ENCODE measurements around the gene NOTCH2NLA. TPM values are rescaled to one million over a fixed set of nuclear protein-coding genes. Genes with fewer than 3 reads are reported as not detected.
A peak's percentile ranks its signal among the peaks of the same experiment; 100 is the strongest.
"Not testable (repeated sequence)": the region's sequence is repeated elsewhere in the genome, so short reads cannot be mapped to it uniquely, and the experiment has no call there.

The NOTCH2NLA gene
- polyA plus RNA-seq (2013, experiment 1 of 2), result 2.8 TPM
- polyA plus RNA-seq (2013, experiment 2 of 2), result 2.9 TPM

DNA sequence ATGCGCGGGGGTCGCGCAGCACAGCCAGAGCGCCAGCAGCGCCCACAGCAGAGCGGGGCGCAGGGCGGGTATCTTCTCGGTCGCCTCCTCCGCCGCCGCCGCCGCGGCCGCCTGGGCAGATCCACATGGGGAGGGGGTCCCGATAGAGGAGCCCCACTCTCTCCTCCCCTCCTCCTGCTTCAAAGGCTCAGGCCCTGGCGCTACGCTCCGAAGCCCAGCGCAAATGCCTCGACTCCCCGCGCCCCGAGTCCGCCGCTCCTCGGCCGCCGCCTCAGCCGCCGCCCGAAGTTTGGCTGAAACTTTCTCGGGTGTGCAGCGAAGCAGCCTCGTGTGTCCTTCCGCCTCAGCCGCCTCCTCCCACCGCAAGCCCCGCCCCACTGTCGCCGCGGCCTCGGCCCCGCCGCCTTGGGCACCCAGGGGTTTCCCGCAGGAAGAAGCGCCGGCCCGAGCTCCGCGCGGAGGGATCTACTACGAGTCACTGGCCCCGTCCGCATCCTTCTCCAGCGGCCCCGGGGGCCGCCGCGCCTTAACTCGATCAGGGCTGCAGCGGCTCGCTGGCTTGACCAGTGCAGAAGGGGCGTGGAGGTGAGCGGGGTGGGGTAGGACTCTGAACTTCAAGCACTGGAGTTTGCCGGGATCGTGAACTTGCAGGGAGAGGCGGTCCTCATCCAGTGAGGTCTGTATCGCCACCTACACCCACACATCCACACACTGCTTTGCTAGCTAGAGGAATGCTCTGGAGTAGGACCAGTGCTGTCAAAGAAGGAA is at the start of gene NOTCH2NLA:
TSS of gene NOTCH2NLA (minus strand) at position 312 of the 768 bp plus-strand sequence. CDS start 39,684 bp downstream, outside the sequence.
- H3K4me3 ChIP-seq (ENCODE audit: low read length); H3K23ac ChIP-seq (ENCODE audit: low read length); H3K36me3 ChIP-seq (ENCODE audit: control insufficient read depth, insufficient read depth, low read length); H2BK5ac ChIP-seq (ENCODE audit: low read length); H2BK15ac ChIP-seq (replicated peaks; ENCODE audit: low read depth); H3K79me1 ChIP-seq (ENCODE audit: low read length); H2AK5ac ChIP-seq (ENCODE audit: low read length); H4K8ac ChIP-seq (ENCODE audit: low read depth, low read length); H3K27ac ChIP-seq (ENCODE audit: low read depth, low read length); H3K4me2 ChIP-seq (ENCODE audit: low read length); H3K18ac ChIP-seq (ENCODE audit: low read length); H3K79me2 ChIP-seq (ENCODE audit: control insufficient read depth, insufficient read depth, low read length); H3K27me3 ChIP-seq (ENCODE audit: insufficient read depth, low read length, poor library complexity); H3K4ac ChIP-seq (ENCODE audit: low read depth, low read length); H3K4me1 ChIP-seq (ENCODE audit: control insufficient read depth, low read depth, low read length); H4K5ac ChIP-seq (ENCODE audit: low read length); H2BK120ac ChIP-seq (ENCODE audit: low read depth, low read length): not testable (repeated sequence)
- peak within 1 kb of the TSS; percentile 74 for H3K56ac ChIP-seq (ENCODE audit: low read length)
- WGBS (ENCODE audit: extremely low coverage, insufficient coverage, low lambda C conversion rate), result no CpG with 5 or more reads among the region's 72 CpGs
- H3K9ac ChIP-seq (ENCODE audit: low read length), result peak within 1 kb of the TSS; percentile 27
- peak; percentile 8 for DNase-seq

DNA sequence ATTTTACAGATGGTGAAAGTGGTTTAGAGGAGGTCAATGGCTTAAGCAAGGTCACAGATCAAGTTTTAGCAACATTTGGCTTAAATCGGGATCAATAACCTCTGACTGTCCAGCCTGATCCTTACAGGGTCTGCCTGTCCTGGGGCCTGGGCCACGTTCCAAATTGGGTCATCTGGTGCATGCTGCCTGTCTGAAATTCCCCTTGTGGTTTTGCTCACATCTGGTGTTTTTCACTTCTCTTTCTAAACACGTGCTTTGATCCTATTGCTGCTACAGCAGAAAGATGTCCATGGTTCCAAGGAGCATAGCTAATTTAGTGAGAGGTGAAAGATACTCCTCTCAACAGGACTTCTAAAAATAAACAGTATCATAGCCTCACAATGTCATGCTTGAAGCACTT is 49.5 kb upstream of the NOTCH2NLA start:
- not testable (repeated sequence) for H4K5ac ChIP-seq (ENCODE audit: low read length); DNase-seq; H3K79me1 ChIP-seq (ENCODE audit: low read length); H3K27me3 ChIP-seq (ENCODE audit: insufficient read depth, low read length, poor library complexity); H2BK15ac ChIP-seq (replicated peaks; ENCODE audit: low read depth); H3K56ac ChIP-seq (ENCODE audit: low read length); H4K8ac ChIP-seq (ENCODE audit: low read depth, low read length); H3K4me1 ChIP-seq (ENCODE audit: control insufficient read depth, low read depth, low read length); H3K9ac ChIP-seq (ENCODE audit: low read length); H3K79me2 ChIP-seq (ENCODE audit: control insufficient read depth, insufficient read depth, low read length); H3K27ac ChIP-seq (ENCODE audit: low read depth, low read length); H3K4ac ChIP-seq (ENCODE audit: low read depth, low read length); H2BK120ac ChIP-seq (ENCODE audit: low read depth, low read length); H2BK5ac ChIP-seq (ENCODE audit: low read length); H3K4me2 ChIP-seq (ENCODE audit: low read length); H2AK5ac ChIP-seq (ENCODE audit: low read length); H3K23ac ChIP-seq (ENCODE audit: low read length); H3K36me3 ChIP-seq (ENCODE audit: control insufficient read depth, insufficient read depth, low read length); H3K18ac ChIP-seq (ENCODE audit: low read length); H3K4me3 ChIP-seq (ENCODE audit: low read length)
- WGBS (ENCODE audit: extremely low coverage, insufficient coverage, low lambda C conversion rate), result no CpG with 5 or more reads among the region's 3 CpGs

DNA sequence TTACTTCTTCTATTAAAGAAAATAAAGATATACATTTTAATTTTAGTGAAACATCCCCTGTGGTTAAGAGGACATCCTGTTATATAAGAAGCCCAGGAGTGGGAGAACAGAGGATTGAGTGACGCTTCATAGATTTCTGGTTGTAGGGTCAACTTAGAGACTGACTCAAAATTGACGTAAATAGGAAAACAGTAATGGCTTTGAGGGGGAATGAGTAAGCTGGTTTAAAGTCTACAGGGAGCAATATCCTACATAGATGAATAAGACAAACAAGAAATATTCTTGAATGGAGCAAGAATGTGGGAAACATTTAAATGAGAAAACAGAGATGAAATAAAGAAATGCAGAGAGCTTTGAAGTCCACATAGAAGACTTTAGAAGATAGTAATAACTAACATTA is 48.3 kb upstream of the NOTCH2NLA start:
- not testable (repeated sequence) for H3K56ac ChIP-seq (ENCODE audit: low read length); H4K8ac ChIP-seq (ENCODE audit: low read depth, low read length); H3K4ac ChIP-seq (ENCODE audit: low read depth, low read length); H3K4me2 ChIP-seq (ENCODE audit: low read length); H3K79me1 ChIP-seq (ENCODE audit: low read length); H3K18ac ChIP-seq (ENCODE audit: low read length); DNase-seq; H3K4me1 ChIP-seq (ENCODE audit: control insufficient read depth, low read depth, low read length); H3K79me2 ChIP-seq (ENCODE audit: control insufficient read depth, insufficient read depth, low read length); H4K5ac ChIP-seq (ENCODE audit: low read length); H3K9ac ChIP-seq (ENCODE audit: low read length); H3K27ac ChIP-seq (ENCODE audit: low read depth, low read length); H2BK120ac ChIP-seq (ENCODE audit: low read depth, low read length); H2AK5ac ChIP-seq (ENCODE audit: low read length); H3K4me3 ChIP-seq (ENCODE audit: low read length); H3K27me3 ChIP-seq (ENCODE audit: insufficient read depth, low read length, poor library complexity); H3K23ac ChIP-seq (ENCODE audit: low read length); H2BK5ac ChIP-seq (ENCODE audit: low read length); H2BK15ac ChIP-seq (replicated peaks; ENCODE audit: low read depth); H3K36me3 ChIP-seq (ENCODE audit: control insufficient read depth, insufficient read depth, low read length)
- no CpG with 5 or more reads among the region's 2 CpGs for WGBS (ENCODE audit: extremely low coverage, insufficient coverage, low lambda C conversion rate)

DNA sequence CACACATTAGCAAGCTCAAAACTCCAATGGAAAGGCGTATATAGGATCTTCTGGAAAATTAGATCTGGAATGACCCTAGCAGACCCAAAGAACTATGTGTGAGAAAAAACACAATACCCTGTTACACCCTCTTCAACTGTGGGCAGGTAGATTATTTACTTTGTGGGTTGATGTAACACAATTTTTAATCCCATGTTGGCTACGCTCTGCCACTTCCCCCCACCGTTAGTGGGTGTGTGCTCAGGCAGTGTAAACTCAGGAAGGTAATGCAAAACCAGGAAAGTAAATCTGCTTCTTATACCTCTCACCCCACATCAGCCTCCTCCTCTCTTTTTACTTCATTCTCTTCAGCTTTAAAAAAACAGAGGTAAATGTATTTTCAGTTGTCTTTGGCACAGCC is 45.3 kb upstream of the NOTCH2NLA start:
- WGBS (ENCODE audit: extremely low coverage, insufficient coverage, low lambda C conversion rate), result no CpG with 5 or more reads among the region's 3 CpGs
- not testable (repeated sequence) for H3K4ac ChIP-seq (ENCODE audit: low read depth, low read length); H3K23ac ChIP-seq (ENCODE audit: low read length); H2BK120ac ChIP-seq (ENCODE audit: low read depth, low read length); H3K27me3 ChIP-seq (ENCODE audit: insufficient read depth, low read length, poor library complexity); H3K9ac ChIP-seq (ENCODE audit: low read length); H3K56ac ChIP-seq (ENCODE audit: low read length); H3K4me1 ChIP-seq (ENCODE audit: control insufficient read depth, low read depth, low read length); H3K79me2 ChIP-seq (ENCODE audit: control insufficient read depth, insufficient read depth, low read length); DNase-seq; H3K36me3 ChIP-seq (ENCODE audit: control insufficient read depth, insufficient read depth, low read length); H3K4me3 ChIP-seq (ENCODE audit: low read length); H3K18ac ChIP-seq (ENCODE audit: low read length); H4K5ac ChIP-seq (ENCODE audit: low read length); H2BK15ac ChIP-seq (replicated peaks; ENCODE audit: low read depth); H4K8ac ChIP-seq (ENCODE audit: low read depth, low read length); H3K79me1 ChIP-seq (ENCODE audit: low read length); H2BK5ac ChIP-seq (ENCODE audit: low read length); H2AK5ac ChIP-seq (ENCODE audit: low read length); H3K27ac ChIP-seq (ENCODE audit: low read depth, low read length); H3K4me2 ChIP-seq (ENCODE audit: low read length)

DNA sequence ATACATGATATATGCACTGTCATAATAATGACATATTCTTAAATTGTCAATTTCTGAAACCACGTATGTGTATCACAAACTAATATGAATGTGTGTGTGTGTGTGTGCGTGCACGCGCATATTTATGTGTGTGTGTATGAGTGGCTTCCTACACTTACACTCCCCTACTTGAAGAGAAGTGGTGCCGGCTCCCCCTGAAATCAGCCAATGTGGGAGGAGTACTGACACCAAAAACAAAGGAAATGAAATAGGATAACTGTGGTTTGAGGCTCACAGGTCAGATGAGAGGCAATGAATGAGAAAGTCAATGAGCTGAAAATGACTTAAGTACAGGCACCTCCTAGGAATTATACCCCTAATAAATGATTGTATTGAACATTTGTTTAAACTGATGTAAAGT is 44.4 kb upstream of the NOTCH2NLA start:
- not testable (repeated sequence) for H3K9ac ChIP-seq (ENCODE audit: low read length); H3K4me3 ChIP-seq (ENCODE audit: low read length); H3K18ac ChIP-seq (ENCODE audit: low read length); H3K79me1 ChIP-seq (ENCODE audit: low read length); H3K27ac ChIP-seq (ENCODE audit: low read depth, low read length); H3K23ac ChIP-seq (ENCODE audit: low read length); H3K79me2 ChIP-seq (ENCODE audit: control insufficient read depth, insufficient read depth, low read length); H2BK15ac ChIP-seq (replicated peaks; ENCODE audit: low read depth); H2AK5ac ChIP-seq (ENCODE audit: low read length); H3K4ac ChIP-seq (ENCODE audit: low read depth, low read length); H4K5ac ChIP-seq (ENCODE audit: low read length); H3K27me3 ChIP-seq (ENCODE audit: insufficient read depth, low read length, poor library complexity); H3K56ac ChIP-seq (ENCODE audit: low read length); H2BK5ac ChIP-seq (ENCODE audit: low read length); H2BK120ac ChIP-seq (ENCODE audit: low read depth, low read length); H3K4me2 ChIP-seq (ENCODE audit: low read length); H4K8ac ChIP-seq (ENCODE audit: low read depth, low read length); DNase-seq; H3K4me1 ChIP-seq (ENCODE audit: control insufficient read depth, low read depth, low read length); H3K36me3 ChIP-seq (ENCODE audit: control insufficient read depth, insufficient read depth, low read length)
- WGBS (ENCODE audit: extremely low coverage, insufficient coverage, low lambda C conversion rate), result no CpG with 5 or more reads among the region's 5 CpGs

DNA sequence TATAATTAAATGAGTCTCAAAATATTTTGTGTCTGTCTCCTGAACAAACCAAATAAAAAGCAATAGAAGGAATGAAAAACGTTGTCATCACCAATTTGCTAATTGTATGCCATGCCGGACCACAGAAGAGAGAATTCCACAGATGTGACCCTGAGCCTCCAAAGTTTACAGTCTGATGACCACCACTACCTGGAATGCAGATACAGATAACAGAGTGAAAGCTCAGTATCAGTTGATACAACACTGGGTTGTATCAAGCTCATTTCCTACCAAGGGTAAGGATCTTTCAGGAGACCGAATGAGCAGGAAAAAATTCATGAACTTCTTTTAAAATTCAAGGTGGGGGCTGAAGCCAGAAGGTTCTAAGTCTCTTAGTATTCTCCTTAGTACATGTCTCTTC is 43.9 kb upstream of the NOTCH2NLA start:
- not testable (repeated sequence) for H3K36me3 ChIP-seq (ENCODE audit: control insufficient read depth, insufficient read depth, low read length); H2AK5ac ChIP-seq (ENCODE audit: low read length); H3K79me2 ChIP-seq (ENCODE audit: control insufficient read depth, insufficient read depth, low read length); H2BK120ac ChIP-seq (ENCODE audit: low read depth, low read length); H4K5ac ChIP-seq (ENCODE audit: low read length); H3K18ac ChIP-seq (ENCODE audit: low read length); H3K4me2 ChIP-seq (ENCODE audit: low read length); H3K79me1 ChIP-seq (ENCODE audit: low read length); H3K4me1 ChIP-seq (ENCODE audit: control insufficient read depth, low read depth, low read length); H3K23ac ChIP-seq (ENCODE audit: low read length); H3K27ac ChIP-seq (ENCODE audit: low read depth, low read length); DNase-seq; H3K56ac ChIP-seq (ENCODE audit: low read length); H3K4me3 ChIP-seq (ENCODE audit: low read length); H3K27me3 ChIP-seq (ENCODE audit: insufficient read depth, low read length, poor library complexity); H2BK5ac ChIP-seq (ENCODE audit: low read length); H4K8ac ChIP-seq (ENCODE audit: low read depth, low read length); H2BK15ac ChIP-seq (replicated peaks; ENCODE audit: low read depth); H3K4ac ChIP-seq (ENCODE audit: low read depth, low read length); H3K9ac ChIP-seq (ENCODE audit: low read length)
- WGBS (ENCODE audit: extremely low coverage, insufficient coverage, low lambda C conversion rate), result no CpG with 5 or more reads among the region's 3 CpGs
